B cell (primary cell): ENCODE data around the gene SSTR4. TPM values are rescaled to one million over a fixed set of nuclear protein-coding genes. Genes with fewer than 3 reads are reported as not detected.

Experiments
- ATAC-seq: fragments of 200-7000 bp; cut with Tn5 transposase; one replicate; pipeline ENCODE4 v1.10.0; 2021; ENCODE audit warnings: low read depth, mild to moderate bottlenecking, moderate number of reproducible peaks, moderate library complexity
- CTCF ChIA-PET: fragments of 350-600 bp; sonication (Branson Sonifier 250); formaldehyde crosslinking; loops from one replicate; lab custom pipeline; 2021; ENCODE audit warnings: antibody characterized with exemption, inconsistent platforms; lab: Charles Lee
- POLR2A ChIA-PET: fragments of 350-600 bp; sonication (Branson Sonifier 250); formaldehyde crosslinking; loops from one replicate; lab custom pipeline; 2021; ENCODE audit warnings: antibody characterized with exemption; lab: Charles Lee
- DNase-seq: peaks from one replicate; pipeline ENCODE4 v3.0.0; 2013
- H2AFZ ChIP-seq: 2 replicates; pipeline ENCODE4 v1.6.1; 2012; ENCODE audit warnings: mild to moderate bottlenecking, low read depth, low read length; ENCODE audit not compliant: insufficient read depth, poor library complexity, severe bottlenecking
- H3K27ac ChIP-seq, 2 donors: 1 replicate in 1 of 2; 2 replicates in 1 of 2; pipeline ENCODE4 v1.5.1; 2012 to 2013; ENCODE audit warnings: low read length in 2 of 2, mild to moderate bottlenecking in 2 of 2, moderate library complexity in 1 of 2
- H3K27me3 ChIP-seq, 4 experiments: fragments of 200-600 bp in 1 of 4; sonication (generic) in 1 of 4; replicated peaks in 1 of 4; 1 replicate in 2 of 4; 2 replicates in 2 of 4; pipeline versions ENCODE4 v1.6.1 to v1.7.0; 2013 to 2016; ENCODE audit warnings: low read length in 3 of 4, mild to moderate bottlenecking in 2 of 4, mixed read lengths in 1 of 4, moderate library complexity in 1 of 4; ENCODE audit not compliant: insufficient read depth in 4 of 4, control insufficient read depth in 3 of 4; ENCODE audit errors: control extremely low read depth in 1 of 4
- H3K36me3 ChIP-seq, 2 experiments: replicated peaks in 1 of 2; 1 replicate in 1 of 2; 2 replicates in 1 of 2; pipeline versions ENCODE4 v1.6.1 to v1.7.1; 2013; ENCODE audit warnings: low read length in 1 of 2; ENCODE audit not compliant: insufficient read depth in 2 of 2, control insufficient read depth in 1 of 2; ENCODE audit errors: control extremely low read depth in 1 of 2, extremely low read depth in 1 of 2
- H3K4me1 ChIP-seq, 2 donors: fragments of 200-600 bp in 1 of 2; sonication (generic) in 1 of 2; 1 replicate in 1 of 2; 2 replicates in 1 of 2; pipeline versions ENCODE4 v1.5.1 to v1.6.1; 2013 to 2017; ENCODE audit warnings: low read length in 2 of 2; ENCODE audit not compliant: control insufficient read depth in 2 of 2, insufficient read depth in 2 of 2
- H3K4me2 ChIP-seq: replicated peaks from 2 replicates; pipeline ENCODE3; 2012; ENCODE audit warnings: mild to moderate bottlenecking, low read depth, low read length; ENCODE audit not compliant: poor library complexity, severe bottlenecking
- H3K4me3 ChIP-seq, 5 experiments: fragments of 200-600 bp in 1 of 5; sonication (generic) in 1 of 5; 1 replicate in 3 of 5; 2 replicates in 2 of 5; pipeline versions ENCODE4 v1.5.1 to v1.7.0; 2011 to 2016; ENCODE audit warnings: low read length in 4 of 5, mild to moderate bottlenecking in 4 of 5, low read depth in 2 of 5, control low read depth in 1 of 5, moderate library complexity in 1 of 5; ENCODE audit not compliant: insufficient read depth in 1 of 5; ENCODE audit errors: control extremely low read depth in 1 of 5, extremely low read depth in 1 of 5
- H3K79me2 ChIP-seq: fragments of 200-600 bp; sonication (generic); one replicate; pipeline ENCODE4 v1.6.0; 2016; ENCODE audit warnings: low read length; ENCODE audit not compliant: control insufficient read depth, insufficient read depth
- H3K9ac ChIP-seq: fragments of 200-600 bp; sonication (generic); 2 replicates; pipeline ENCODE4 v1.6.1; 2017; ENCODE audit warnings: mild to moderate bottlenecking, low read length, moderate library complexity
- H3K9me3 ChIP-seq, 3 donors: one replicate each; pipeline versions ENCODE4 v1.6.1 to v1.7.1; 2013; ENCODE audit warnings: low read length in 2 of 3; ENCODE audit not compliant: control insufficient read depth in 2 of 3, insufficient read depth in 1 of 3; ENCODE audit errors: control extremely low read depth in 1 of 3
- H4K20me1 ChIP-seq: 2 replicates; pipeline ENCODE4 v1.6.0; 2012; ENCODE audit warnings: mild to moderate bottlenecking, low read length; ENCODE audit not compliant: insufficient read depth, control insufficient read depth, poor library complexity, severe bottlenecking
- H3K27ac Mint-ChIP-seq: one replicate; pipeline ENCODE4 v1.8.0; 2021; ENCODE audit warnings: mixed read lengths
- H3K27me3 Mint-ChIP-seq: one replicate; pipeline ENCODE4 v1.8.0; 2021; ENCODE audit warnings: mixed read lengths
- H3K4me1 Mint-ChIP-seq: one replicate; pipeline ENCODE4 v1.8.0; 2021; ENCODE audit warnings: mixed read lengths
- H3K4me3 Mint-ChIP-seq: one replicate; pipeline ENCODE4 v1.8.0; 2021; ENCODE audit warnings: mixed read lengths
- H3K9me3 Mint-ChIP-seq: one replicate; pipeline ENCODE4 v1.8.0; 2022; ENCODE audit warnings: mixed read lengths; ENCODE audit not compliant: insufficient read depth
- EZH2 ChIP-seq: IDR thresholded peaks from 2 replicates; pipeline ENCODE4 v1.6.1; 2012; ENCODE audit warnings: borderline replicate concordance, low read depth, mild to moderate bottlenecking, moderate library complexity, low read length; ENCODE audit not compliant: insufficient read depth, poor library complexity, severe bottlenecking
- WGBS: methylation state at CpG from one replicate; pipeline ENCODE4 v1.1.5; 2013; ENCODE audit warnings: missing lambda C conversion rate; ENCODE audit not compliant: insufficient coverage; 5-methylcytosine and 5-hydroxymethylcytosine counted together
- intact Hi-C: fragments of 100-400 bp; cut with micrococcal nuclease; formaldehyde crosslinking; loops from one replicate; pipeline ENCODE4 v1.10.0; 2022
- polyA plus RNA-seq: library from polyadenylated mRNA; depleted of rRNA; stranded (reverse); fragments of >200 nt; gene quantifications from 2 replicates; pipeline ENCODE4 v1.2.3, GENCODE V29; 2012
- total RNA-seq, 2 donors: library from RNA; stranded (reverse); fragments of 120-200 nt in 1 of 2; gene quantifications; 1 replicate in 1 of 2; 2 replicates in 1 of 2; pipeline versions ENCODE4 v1.2.3 to v1.2.4, GENCODE V29; 2013 to 2022
- TF ChIP-seq, protein P1 (sequence below): fragments of 200-600 bp; IDR thresholded peaks from one replicate; pipeline ENCODE4 v1.8.0; 2022; ENCODE audit warnings: antibody characterized with exemption, mild to moderate bottlenecking

The SSTR4 gene
- total and polyA plus RNA-seq, 2 donors (not counting 1 experiment from before 2014, with no cell fraction given) = not detected

GRCh38 chr20:22998476-22998875 lies 36.6 kb upstream of the SSTR4 start:
- CTCF ChIA-PET = no interaction called here
- no peaks in the 10 kb centered on the region for H3K79me2 ChIP-seq
- no peak for DNase-seq
- no peaks in the 10 kb centered on the region for H3K36me3 ChIP-seq
- WGBS = no CpG with 5 or more reads among the region's 2 CpGs
- no peak for ATAC-seq
- peaks cover 0 to 2% (median 0%) of the 10 kb centered on the region in 3 donors for H3K9me3 ChIP-seq
- H2AFZ ChIP-seq = no peak overlapping the region
- no peaks in the 10 kb centered on the region for H4K20me1 ChIP-seq
- H3K4me2 ChIP-seq = no peak overlapping the region
- intact Hi-C loops = no loop called here
- H3K4me3 Mint-ChIP-seq = no peak overlapping the region
- no peaks in the 10 kb centered on the region for H3K4me1 ChIP-seq
- no peaks in the 10 kb centered on the region for H3K27me3 Mint-ChIP-seq
- H3K27ac ChIP-seq = no peak overlapping the region
- H3K9me3 Mint-ChIP-seq = no peaks in the 10 kb centered on the region
- H3K4me1 Mint-ChIP-seq = no peaks in the 10 kb centered on the region
- H3K9ac ChIP-seq = no peak overlapping the region
- peaks cover 0 to 3% (median 0%) of the 10 kb centered on the region in 4 experiments for H3K27me3 ChIP-seq
- H3K27ac Mint-ChIP-seq = no peak overlapping the region
- no peak overlapping the region for H3K4me3 ChIP-seq
- POLR2A ChIA-PET = no interaction called here
- TF ChIP-seq EZH2 = no peak
- TF ChIP-seq, protein P1, sequence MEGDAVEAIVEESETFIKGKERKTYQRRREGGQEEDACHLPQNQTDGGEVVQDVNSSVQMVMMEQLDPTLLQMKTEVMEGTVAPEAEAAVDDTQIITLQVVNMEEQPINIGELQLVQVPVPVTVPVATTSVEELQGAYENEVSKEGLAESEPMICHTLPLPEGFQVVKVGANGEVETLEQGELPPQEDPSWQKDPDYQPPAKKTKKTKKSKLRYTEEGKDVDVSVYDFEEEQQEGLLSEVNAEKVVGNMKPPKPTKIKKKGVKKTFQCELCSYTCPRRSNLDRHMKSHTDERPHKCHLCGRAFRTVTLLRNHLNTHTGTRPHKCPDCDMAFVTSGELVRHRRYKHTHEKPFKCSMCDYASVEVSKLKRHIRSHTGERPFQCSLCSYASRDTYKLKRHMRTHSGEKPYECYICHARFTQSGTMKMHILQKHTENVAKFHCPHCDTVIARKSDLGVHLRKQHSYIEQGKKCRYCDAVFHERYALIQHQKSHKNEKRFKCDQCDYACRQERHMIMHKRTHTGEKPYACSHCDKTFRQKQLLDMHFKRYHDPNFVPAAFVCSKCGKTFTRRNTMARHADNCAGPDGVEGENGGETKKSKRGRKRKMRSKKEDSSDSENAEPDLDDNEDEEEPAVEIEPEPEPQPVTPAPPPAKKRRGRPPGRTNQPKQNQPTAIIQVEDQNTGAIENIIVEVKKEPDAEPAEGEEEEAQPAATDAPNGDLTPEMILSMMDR = no peak

GRCh38 chr20:22999756-23000155 lies 35.4 kb upstream of the SSTR4 start:
- Histone ChIP-seq H4K20me1 (no peaks in the 10 kb centered on the region), H3K27me3 (peaks cover 0 to under 1% (median 0%) of the 10 kb centered on the region in 4 experiments), H3K4me2 (no peak overlapping the region), H3K4me1 (no peaks in the 10 kb centered on the region), H3K4me3 (no peak overlapping the region), H3K79me2 (no peaks in the 10 kb centered on the region), H3K27ac (no peak overlapping the region), H3K36me3 (no peaks in the 10 kb centered on the region), H2AFZ (no peak overlapping the region), H3K9ac (no peak overlapping the region), H3K9me3 (peaks cover 0 to 2% (median 0%) of the 10 kb centered on the region in 3 donors)
- ChIA-PET CTCF (no interaction called here), POLR2A (no interaction called here)
- no peaks in the 10 kb centered on the region for H3K4me1 Mint-ChIP-seq
- WGBS = 81% methylated on average over 2 of the region's 4 CpGs
- intact Hi-C loops = no loop called here
- H3K4me3 Mint-ChIP-seq = no peak overlapping the region
- ATAC-seq (no peak), DNase-seq (no peak)
- H3K27me3 Mint-ChIP-seq = no peaks in the 10 kb centered on the region
- no peaks in the 10 kb centered on the region for H3K9me3 Mint-ChIP-seq
- no peak overlapping the region for H3K27ac Mint-ChIP-seq
- TF ChIP-seq, protein P1 = no peak
- TF ChIP-seq EZH2 = no peak
